Heart left ventricle (tissue), 13 donors: ENCODE results near the gene NAT16.

Experiments
- POLR2A ChIP-seq, 2 donors: fragments of 450-650 bp; IDR thresholded peaks; one replicate each; pipeline ENCODE4 v1.6.1; 2017; ENCODE audit warnings: antibody characterized with exemption in 2 of 2, mild to moderate bottlenecking in 2 of 2, moderate library complexity in 2 of 2
- TF ChIP-seq, protein P1 (sequence below), 12 donors: fragments of 200-600 bp; sonication (generic) in 4 of 12; IDR thresholded peaks; one replicate each; pipeline versions ENCODE4 v1.5.0 to v1.8.0; 2018 to 2022; ENCODE audit warnings: antibody characterized with exemption in 12 of 12, mild to moderate bottlenecking in 5 of 12
- donor health status: ischemic (EF 13 %, LVEDD 7.1; RV severe dilation, severe dysfunction).
- donor health status: DM: no; HTN: yes; CAD: no.
- donor health status: DM: no; HTN: no; CAD: no.
- donor health status: ischemic (EF 25% LVEDD 6.9; RV normal size, moderate dysfunction).
- donor health status: ischemic (EF 25% LVEDD 5.7; RV mildly dilated, moderate dysfunction).
- donor health status: ischemic (EF 35%, LVEDD 5.7; RV mildly dilated, moderate dysfunction).
- donor health status: nonischemic (EF 11% LVEDD 7.7; RV severe dilation, severe dysfunction).
- donor health status: DM: yes; HTN: yes; CAD: no.
- donor health status: PGD.
- donor health status: ischemic (EF 29% LVEDD 5.4; RV normal size, mild dysfunction).
- donor health status: nonischemic (EF 23%, LVEDD 6.1; RV moderate dilation, normal function).

DNA sequence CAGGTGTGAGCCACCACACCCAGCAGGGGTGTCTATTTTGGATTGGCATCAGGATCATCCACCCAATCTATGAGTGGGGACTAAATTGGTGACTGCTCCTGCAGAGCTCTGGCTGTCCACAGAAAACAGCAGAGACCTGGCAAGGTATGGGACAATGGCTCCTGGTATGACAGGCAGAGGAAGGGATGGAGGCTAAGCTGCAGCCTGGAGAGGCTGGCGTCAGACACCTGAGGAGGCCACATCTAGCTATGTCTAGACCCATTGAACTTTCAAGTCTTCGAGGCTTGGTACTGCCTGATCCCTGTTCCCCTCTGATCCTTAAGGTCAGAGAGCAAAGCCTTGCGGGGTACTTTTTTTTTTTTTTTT lies 56.4 kb downstream of the NAT16 start:
- TF ChIP-seq, protein P1, sequence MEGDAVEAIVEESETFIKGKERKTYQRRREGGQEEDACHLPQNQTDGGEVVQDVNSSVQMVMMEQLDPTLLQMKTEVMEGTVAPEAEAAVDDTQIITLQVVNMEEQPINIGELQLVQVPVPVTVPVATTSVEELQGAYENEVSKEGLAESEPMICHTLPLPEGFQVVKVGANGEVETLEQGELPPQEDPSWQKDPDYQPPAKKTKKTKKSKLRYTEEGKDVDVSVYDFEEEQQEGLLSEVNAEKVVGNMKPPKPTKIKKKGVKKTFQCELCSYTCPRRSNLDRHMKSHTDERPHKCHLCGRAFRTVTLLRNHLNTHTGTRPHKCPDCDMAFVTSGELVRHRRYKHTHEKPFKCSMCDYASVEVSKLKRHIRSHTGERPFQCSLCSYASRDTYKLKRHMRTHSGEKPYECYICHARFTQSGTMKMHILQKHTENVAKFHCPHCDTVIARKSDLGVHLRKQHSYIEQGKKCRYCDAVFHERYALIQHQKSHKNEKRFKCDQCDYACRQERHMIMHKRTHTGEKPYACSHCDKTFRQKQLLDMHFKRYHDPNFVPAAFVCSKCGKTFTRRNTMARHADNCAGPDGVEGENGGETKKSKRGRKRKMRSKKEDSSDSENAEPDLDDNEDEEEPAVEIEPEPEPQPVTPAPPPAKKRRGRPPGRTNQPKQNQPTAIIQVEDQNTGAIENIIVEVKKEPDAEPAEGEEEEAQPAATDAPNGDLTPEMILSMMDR (IDR thresholded peaks at IDR 0.05): no peak
- TF ChIP-seq POLR2A (IDR thresholded peaks at IDR 0.05): no peak
